IPS-NIHi11 (cell line): ENCODE results near the gene DBH.

ENCODE experiments used
- DNase-seq: peaks from one replicate; pipeline ENCODE4 v3.0.0; 2012; ENCODE audit warnings: mixed read lengths, low spot score

Gene DBH

DNA sequence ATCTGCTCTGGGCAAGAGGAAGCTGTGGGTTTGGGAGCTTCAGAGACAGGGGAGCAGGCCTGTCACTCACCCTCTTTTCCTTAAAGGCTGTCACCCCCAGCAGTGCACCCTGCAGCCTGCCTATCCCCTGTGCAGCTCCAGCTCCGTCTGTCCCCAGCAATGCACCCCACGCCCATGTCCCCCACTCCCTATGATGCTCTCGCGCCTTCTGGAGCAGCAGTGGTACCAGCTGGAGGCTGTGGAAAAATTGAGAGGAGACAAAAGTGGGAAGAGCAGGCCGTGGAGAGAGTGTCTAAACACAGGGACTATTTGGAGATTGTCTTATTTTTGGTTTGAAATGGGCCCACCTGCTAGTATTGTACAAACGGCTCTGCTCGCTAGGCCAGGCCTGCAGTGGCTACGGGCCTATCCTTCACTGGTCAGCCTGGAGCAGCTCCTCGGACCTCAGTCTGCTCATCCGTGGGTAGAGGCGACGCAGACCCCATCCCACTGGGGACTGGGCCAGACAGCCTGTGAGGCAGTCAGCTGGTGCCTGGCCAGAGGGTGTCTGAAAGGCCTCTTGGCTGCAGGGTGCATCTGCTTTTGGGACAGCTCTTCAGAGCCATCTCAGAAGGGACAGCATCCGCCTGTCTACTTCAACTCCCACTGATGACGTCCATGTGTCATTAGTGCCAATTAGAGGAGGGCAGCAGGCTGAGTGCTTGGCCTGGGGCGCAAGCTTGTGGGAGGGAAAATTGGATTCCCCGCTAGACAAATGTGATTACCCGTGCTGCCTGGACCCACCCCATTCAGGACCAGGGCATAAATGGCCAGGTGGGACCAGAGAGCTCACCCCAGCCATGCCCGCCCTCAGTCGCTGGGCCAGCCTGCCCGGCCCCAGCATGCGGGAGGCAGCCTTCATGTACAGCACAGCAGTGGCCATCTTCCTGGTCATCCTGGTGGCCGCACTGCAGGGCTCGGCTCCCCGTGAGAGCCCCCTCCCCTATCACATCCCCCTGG is at the start of gene DBH:
DBH (plus strand) TSS at position 831 of the 999 bp plus-strand sequence; CDS start at position 840, 9 bp downstream.
- no peak for DNase-seq

DNA sequence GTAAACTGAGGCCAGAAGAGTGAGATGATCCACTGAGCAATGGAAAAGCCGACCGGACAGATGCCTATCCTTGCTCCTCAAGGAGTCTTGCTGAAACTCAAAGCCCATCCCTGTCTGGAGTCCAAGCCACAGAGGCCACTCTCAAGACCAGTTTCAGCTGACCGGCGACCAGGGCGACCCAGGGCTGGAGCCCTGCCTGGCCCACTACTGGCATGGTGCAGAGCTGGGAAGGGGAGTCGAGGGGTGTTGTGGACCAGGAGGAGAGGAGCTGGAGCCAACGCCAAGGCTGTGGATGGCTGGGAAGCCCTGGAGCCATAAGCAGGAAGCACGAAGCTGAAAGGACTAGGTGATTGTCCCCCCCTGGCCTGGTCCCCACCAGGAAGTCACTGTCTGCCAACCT is 49.1 kb upstream of the DBH start:
- no peak for DNase-seq

DNA sequence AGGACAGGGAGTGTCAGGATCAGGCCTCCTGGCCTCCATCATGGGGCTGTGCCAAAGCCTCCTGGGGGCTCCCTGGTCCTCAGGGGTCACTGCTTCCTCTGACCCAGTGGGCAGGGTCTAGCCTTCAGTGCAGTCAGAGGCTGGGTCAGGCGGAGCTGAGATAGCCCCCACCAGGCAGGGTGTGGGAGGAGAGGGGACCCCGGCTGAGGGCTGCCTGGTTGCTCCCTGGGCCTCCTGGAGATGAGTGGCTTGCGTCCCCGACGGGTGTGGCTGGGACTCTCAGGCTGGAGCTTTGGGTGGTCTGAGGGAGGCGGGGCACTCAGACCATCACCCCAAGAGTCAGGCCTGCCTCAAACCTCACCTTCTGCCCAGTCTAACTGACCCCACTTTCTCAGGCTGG is 48.7 kb upstream of the DBH start:
- no peak for DNase-seq

DNA sequence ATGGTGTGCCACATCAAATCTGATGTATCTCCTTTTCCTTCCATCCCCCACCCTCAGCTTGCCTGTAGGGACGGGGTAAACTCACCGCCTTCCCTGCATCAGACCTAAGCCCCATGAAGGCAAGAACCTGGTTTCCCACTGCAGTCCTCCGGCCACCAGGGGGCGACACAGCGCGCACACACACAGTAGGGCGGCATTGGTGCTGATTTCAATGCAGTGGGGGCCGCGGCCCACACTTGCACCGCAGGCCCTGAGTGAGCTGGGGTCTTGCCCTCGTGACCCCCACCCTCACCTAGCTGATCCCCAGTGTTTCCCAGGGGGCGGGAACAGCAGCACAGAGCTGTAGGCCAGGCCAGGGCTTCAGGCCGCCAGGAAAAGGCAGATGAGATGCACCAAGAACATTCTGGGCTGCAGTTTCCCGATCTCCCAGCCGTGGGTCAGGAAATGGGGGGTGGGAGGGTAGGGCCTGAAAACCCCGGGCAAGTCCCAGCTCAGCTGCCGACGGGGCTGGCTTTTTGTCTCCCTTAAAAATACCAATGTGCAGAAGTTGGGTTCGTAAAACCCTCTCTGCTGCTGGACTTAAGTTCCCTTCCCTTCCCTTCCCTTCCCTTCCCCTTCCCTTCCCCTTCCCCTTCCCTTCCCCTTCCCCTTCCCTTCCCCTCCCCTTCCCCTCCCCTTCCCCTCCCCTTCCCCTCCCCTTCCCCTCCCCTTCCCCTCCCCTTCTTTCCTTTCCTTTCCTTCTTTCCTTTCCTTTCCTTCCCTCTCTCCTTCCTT is 46.5 kb upstream of the DBH start:
- peak; percentile 78 for DNase-seq

DNA sequence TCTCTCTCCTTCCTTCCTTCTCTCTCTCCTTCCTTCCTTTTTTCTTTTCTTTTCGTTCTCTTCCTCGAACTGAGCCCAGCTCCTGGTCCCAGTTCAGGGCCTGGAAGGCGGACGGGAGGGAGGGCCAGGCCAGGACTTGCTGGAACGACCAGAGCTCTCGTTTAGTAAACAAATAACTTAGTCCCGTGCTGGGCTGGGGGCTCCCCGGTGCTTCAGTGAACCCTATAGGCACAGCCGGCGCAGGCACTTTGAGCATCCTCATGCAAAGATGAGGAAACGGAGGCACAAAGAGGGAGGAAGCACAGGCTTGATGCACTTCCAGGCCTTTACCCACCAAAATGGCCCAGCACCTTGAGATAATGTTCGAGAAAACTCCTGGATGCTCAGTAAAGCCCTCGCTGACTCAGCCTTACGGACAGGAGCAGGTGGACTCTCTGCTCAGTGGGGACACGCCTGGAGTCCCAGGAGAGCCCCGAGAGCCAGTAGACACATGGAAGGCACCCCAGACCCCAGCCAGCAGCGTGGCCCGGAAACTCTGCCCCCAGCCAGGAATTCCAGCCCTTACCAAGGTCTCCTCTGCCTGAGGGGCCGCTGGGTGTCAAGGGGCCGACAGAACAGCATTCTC is 45.8 kb upstream of the DBH start:
- no peak for DNase-seq

DNA sequence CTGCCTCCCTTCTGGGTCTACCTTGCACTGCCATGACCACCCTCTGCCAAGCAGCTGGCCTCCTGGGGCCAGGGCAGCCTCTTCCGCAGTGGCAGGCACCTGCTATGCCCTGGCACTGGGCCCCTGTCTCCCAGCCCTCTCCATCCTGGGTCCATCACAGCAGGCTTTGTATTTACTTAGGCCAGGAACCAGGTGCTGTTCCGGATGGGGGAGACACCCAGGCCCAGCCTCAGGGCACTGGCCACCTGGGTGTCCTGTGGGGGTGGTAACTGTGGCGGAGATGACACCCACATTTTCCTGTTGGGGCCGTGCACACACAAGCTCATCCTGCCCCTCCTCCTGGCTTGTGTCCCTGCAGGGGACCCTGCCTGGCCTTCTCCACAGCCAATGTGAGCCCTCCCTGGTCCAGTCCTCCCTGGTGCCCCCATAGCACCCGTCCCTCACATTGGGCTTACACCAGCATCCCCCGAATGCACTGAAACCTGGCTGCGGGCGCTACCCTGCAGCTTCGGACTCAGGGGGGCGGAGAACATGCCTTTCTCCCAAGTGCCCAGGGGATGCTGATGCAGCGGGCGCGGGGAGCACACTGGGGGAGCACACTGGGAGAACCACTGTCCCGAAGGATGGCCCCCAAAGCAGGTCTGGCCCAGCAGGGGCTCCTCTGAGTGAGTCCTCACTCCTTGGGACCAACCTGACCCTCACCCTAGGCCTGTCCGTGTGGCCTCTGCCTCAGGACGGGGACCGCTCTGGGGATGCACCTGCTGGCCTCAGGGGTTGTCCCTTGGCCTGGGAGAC is 44.9 kb upstream of the DBH start:
- DNase-seq, result no peak

DNA sequence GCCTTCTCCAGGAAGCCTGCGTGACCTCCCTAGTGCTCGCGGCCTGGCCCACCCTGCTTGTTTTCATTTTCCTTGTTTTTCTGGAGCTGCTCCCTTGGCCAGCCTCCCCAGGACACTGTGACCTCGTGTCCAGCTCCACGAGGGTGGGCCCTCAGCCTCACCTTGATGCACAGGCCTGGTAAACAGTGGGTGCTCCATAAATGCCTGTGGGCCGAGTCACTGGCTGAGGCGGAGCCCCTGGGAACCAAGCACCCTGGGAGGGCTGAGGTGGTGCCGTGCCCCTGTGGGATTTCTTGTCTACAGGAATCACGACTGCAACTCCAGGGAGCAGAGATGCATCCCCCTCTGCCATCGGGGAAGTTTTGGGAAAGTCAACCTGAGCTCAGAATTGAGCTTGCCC is 44.2 kb upstream of the DBH start:
- no peak for DNase-seq

DNA sequence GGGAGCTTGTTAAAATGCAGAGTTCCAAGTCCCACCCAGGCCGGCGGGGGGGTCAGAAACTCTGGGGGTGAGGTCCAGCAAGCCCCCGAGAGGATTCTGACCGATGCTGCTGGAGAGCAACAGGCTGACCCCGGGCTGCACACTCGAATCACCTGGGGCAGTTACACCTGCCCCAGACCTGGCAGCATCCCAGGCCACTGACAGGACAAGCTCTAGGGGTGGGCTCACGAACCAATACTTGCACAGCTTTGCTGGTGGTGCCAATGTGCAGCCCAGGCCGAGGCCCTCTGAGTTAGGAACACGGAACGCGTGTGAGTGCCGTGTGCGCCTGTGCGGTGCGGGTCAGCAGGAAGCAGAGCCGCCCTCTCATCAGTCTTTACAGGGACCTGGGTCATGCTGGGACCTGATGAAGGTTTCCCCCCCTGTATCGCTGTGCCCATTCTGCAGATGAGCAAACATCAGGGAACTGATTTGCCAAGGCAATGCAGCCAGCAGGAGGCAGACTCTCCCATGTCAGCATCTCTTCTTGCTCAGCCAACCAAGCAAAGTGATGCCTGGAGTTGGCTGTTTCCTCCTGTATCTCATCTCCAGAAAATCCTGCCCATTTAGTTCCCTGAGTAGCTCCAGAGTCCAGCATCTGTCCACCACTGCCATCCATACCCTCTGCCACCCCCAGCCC is 43.3 kb upstream of the DBH start:
- DNase-seq, result no peak

DNA sequence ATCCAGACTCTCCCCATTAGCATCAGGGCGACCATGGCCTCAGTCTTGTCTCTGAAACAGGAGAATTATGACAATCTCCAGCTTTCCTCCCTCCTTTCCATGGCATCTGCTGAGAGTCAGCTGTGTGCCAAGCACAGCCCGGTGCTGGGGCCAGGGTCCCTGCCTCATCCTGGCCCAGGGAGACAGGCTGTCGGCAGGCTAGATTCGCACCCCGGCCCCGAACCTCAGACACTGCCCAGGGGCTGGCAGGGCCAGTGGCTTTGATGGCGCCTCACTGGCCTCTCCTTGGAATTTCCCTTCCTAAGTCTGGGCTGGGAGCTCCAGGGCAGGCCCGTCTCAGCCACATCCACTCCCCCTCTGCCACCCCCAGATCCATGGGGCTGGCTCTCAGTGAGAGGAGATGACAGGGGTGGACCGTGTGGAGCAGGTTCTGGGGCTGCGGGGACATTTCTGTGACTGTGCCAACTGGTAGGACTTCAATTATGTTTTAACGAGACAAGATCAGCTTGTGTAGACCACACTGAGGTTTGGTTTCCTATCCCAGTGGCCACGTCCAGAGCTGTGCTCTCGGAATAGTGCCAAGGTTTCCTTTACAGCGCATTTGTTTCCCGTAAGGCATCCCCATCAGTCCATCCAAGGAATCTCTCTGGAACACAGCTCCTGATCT is 42.4 kb upstream of the DBH start:
- DNase-seq, result no peak

DNA sequence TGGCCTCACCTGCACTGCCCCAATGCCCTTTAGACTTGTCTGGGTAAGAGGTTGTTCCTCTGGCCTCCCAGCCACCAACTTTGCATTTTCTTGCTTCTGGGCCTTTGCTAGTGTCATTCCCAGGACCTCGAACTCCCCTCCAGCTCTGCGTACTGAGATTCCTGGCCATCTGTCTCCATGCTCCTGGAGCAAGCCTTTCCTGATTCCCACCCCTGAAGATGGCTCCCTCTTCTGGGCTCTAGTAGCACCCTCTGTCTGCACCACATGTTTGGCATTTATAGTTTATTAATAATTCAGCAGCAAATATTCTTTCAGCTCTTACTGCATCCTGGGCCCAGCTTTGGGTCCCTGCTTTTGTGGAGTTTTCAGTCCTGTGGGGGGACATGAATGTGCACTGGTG is 41.9 kb upstream of the DBH start:
- DNase-seq, result no peak

DNA sequence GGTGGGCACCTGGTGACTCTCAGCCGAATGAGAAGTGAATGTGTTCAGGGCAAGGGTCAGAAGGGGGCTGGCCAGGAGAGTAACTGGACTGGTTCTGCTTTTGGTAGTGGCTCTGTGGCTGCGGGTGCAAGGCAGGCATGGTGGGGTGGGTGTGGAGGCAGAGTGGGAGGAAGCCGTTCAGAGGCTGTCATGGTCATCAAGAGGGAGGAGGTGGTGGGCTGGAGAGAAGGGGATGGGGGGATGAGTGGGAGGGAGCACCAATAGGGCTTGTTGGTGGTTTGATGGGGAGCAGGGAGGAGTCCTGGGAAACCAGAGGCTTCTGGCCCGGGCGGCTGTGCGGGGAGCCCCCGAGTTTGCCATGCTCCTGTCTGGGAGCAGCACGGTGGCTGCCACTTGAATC is 40.3 kb upstream of the DBH start:
- DNase-seq, result no peak

DNA sequence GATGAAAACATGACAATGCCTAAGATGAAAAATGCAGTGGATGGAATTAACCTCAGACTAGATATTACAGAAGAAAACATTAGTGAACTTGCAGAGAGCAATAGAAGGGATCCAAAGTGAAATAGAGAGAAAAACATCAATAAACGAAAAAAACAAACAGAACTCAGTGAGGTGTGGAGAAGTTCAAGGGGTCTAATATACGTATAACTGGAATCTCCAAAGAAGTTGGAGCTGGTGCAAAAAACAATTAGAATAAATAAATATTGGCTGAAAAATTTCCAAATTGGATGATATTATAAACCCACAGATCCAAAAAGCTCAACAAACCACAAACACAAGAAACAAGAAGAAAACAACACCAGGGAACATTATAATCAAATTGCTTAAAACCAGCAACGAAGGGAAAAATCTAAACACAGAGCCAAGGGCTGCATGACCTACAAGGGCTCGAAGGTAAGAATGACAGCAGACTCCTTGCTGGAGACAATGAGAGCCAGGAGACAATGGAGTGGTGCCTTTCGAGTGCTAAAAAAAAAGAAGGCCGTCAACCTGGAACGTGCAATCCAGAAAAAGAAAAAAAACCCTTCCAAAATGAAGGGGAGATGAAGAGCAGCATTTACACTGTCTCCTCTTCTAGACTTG is 38.7 kb upstream of the DBH start:
- no peak for DNase-seq

DNA sequence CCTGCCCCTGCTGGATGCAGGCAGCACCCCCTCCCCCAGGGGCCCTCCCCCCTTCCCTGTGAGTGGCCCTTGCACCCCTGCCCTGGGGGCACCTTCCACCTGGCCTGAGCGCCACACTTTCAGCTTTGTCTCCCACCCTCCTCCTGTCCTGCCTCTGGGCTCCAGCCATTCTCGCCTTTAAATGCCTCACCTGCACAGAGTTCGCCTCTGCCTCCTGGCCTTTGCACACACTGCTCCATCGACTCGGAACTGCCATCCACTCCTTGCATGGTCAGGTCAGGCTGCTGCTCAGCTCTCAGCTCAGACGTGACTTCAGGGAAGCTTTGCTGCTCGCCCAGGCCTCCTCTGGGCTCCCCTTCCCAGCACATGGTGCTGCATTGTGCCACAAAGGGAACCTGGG is 37.2 kb upstream of the DBH start:
- DNase-seq, result no peak

DNA sequence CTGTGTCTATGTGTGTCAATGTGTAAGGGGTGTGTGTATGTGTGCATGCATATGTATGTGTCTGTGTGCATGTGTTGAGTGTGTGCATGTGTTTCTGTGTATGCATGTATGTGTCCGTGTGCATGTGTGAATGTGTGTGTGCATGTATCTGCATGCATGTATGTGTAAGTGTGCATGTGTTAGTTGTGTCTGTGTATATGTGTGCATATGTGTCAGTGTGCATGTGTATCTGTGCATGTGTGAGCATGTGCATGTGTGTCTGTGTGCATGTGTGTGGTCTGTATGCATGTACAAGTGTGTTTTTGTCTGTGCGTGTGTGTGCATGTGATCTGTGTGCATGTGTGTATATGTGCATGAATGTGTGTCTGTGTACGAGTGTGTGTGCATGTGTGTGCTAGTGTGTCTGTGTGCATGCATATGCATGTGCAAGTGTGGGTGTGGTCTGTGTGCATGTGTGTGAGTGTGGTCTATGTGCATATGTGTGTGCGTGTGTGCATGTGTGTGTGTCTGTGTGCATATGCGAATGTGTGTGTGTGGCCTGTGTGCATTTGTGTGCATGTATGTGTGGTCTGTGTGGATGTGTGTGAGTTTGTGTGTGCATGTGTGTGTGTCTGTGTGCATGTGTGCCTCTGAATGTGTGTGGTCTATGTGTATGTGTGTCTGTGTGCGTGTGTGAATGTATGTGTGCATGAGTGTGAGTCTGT is 36.5 kb upstream of the DBH start:
- no peak for DNase-seq

DNA sequence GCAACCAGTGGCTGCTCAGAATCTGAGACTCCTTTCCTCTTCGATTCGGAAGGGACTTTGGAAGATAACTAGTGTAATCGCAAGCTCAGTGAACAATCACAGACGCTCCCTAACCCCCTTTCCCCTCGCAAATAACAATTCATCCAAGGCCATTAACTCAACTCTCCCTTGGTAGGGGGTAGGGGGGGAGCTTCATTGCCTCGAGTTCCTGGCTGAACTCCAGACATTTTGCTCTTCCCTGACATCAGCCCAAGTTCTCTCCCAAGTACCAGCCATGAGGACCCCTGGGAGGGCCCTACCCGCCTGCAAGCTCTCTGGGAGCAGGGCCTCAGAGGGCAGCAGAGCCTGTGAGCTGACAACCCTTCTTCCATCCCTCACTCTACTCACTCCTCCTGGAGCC is 35.4 kb upstream of the DBH start:
- DNase-seq, result no peak

DNA sequence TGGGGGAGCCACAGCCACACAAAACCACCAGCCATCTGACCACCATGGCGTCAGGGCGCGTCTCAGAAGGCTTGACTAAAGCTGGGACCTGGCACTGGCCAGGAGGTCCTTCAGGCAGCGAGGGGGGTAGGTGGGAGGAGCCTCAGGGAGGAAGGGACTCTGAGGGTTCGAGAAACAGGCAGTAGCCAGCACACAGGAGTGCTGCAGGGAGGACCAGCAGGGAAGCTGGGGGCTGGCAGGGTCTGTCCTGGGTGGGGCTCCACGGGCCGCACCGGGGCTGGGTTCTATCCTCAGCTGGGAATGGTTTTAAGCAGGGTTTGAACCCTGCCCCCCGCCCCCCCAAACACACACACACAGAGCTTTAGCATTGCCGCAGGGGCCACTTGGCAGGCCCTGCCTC is 34.4 kb upstream of the DBH start:
- no peak for DNase-seq

DNA sequence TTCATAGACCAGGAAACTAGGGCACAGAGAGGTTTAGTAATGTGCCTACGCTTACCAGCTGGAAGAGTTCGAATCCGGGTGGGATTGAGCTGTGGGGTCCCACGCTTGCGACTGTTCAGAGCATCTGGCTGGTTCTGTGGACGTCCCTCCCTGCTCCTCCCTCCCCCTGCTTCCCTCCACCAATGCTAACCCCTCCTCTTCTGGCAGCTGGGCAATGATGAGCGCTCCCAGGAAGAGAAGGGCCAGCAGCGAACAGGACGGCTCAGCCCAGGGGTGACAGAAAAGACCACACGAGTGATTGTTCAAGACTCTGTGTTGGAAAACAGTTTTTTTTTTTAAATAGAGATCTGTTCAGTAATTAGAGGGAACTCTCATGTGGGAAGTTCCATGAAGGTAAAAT is 33.9 kb upstream of the DBH start:
- no peak for DNase-seq

DNA sequence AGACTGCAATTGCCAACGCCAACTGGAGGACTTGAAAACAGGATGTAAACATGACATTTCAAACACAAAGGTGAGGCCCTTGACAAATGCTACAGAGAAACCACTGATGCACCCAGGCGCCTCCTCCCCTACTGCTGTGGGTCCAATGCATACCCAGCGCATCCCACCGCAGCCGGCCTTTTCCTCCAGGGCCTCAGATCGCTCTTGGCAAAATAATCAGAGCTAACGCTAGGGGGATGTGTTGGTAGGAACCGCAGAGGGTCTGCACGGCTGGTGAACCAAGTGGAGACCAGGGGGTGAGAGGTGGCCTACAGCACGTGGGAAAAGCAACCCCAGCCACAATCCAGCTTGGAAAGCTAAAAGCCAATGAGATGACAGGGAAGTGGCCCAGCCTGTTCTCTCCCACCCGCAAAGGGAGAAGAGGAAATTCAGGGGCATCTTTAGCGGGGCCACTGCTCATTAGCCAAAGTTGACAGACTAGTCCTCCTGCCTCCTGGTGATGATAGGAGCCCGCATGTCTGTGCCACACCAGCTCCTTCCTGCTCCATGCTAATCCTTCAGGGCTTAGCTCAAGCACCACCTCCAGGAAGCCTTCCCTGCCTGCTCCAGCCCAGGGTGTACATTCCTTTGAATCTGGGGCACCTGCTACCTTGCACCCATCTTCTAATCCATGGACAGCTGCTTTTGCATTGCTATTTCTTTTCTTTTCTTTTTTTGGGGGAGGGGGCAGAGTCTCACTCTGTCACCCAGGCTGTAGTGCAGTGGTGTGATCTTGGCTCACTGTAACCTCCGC is 32.8 kb upstream of the DBH start:
- peak; percentile 66 for DNase-seq

DNA sequence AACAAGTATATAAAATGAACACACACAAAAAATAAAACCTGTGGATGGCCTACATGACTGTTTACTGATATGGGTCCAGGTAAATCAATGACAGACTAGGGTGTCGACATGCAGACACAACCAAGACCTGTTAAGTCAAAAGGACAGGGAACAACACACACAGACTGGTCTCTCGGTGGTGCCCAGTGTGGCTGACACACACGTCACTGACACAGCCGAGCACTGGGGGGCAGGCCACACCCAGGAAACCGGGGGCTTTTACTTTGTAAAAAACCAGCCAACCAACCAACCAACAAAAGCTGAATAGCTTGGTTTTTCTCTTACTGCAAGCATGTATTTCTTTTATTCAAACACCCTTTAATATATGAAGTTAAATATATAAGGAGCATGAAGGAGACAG is 31.9 kb upstream of the DBH start:
- DNase-seq, result no peak
